ENCODE measurements around the gene PLA2G4C. TPM values are rescaled to one million over a fixed set of nuclear protein-coding genes. Genes with fewer than 3 reads are reported as not detected.

Gene PLA2G4C
- total and polyA plus RNA-seq, 4 donors = 1.1 to 5.9 (median 3.1) TPM

GRCh38 chr19:48108997-48109782 is 1.4 kb downstream of the PLA2G4C start:
- 89% methylated on average over 15 of the region's 15 CpGs for WGBS
- no peak for DNase-seq (ENCODE audit: low spot score)
- no peak for TF ChIP-seq SP1 (IDR thresholded peaks at IDR 0.05)
- no peak for TF ChIP-seq GABPA (IDR thresholded peaks at IDR 0.05 in 1 of 2, conservative IDR thresholded peaks at IDR 0.05 in 1 of 2)
- no peak for TF ChIP-seq FOXA2 (IDR thresholded peaks at IDR 0.05)
- no peak for TF ChIP-seq REST (IDR thresholded peaks at IDR 0.05)
- no peak for TF ChIP-seq ATF3 (IDR thresholded peaks at IDR 0.05)
- TF ChIP-seq RAD21 (IDR thresholded peaks at IDR 0.05) = no peak
- TF ChIP-seq MAX (IDR thresholded peaks at IDR 0.05) = no peak
- TF ChIP-seq FOXA1 (IDR thresholded peaks at IDR 0.05) = no peak
- TF ChIP-seq EGR1 (IDR thresholded peaks at IDR 0.05; ENCODE audit: low read depth in 2 of 2) = no peak
- TF ChIP-seq NR2F2 (IDR thresholded peaks at IDR 0.05) = no peak
- no peak for TF ChIP-seq JUND (IDR thresholded peaks at IDR 0.05)
- TF ChIP-seq ZBTB33 (IDR thresholded peaks at IDR 0.05) = no peak
- TF ChIP-seq HNF4A (conservative IDR thresholded peaks at IDR 0.05) = no peak
- no peak for TF ChIP-seq TAF1 (conservative IDR thresholded peaks at IDR 0.05)
- TF ChIP-seq HNF4G (IDR thresholded peaks at IDR 0.05) = no peak
- TF ChIP-seq YY1 (IDR thresholded peaks at IDR 0.05) = no peak
- no peak for TF ChIP-seq RXRA (IDR thresholded peaks at IDR 0.05)
- TF ChIP-seq CTCF (IDR thresholded peaks at IDR 0.05; ENCODE audit: low read depth, low read length, missing input control) = no peak
- Histone ChIP-seq H3K27ac (ENCODE audit: low read depth in 1 of 2, low read length in 2 of 2) (no peak overlapping the region), H3K9me3 (ENCODE audit: control insufficient read depth in 4 of 4, low read length in 3 of 4) (no peaks in the 10 kb centered on the region), H3K4me3 (ENCODE audit: low read depth in 1 of 3, low read length in 3 of 3) (no peak overlapping the region), H3K27me3 (ENCODE audit: control insufficient read depth in 4 of 4, insufficient read depth in 4 of 4, low read length in 3 of 4) (no peaks in the 10 kb centered on the region), H3K9ac (ENCODE audit: low read depth in 1 of 2, low read length in 2 of 2) (no peak overlapping the region), H3K36me3 (ENCODE audit: control insufficient read depth in 4 of 4, insufficient read depth in 3 of 4, low read depth in 1 of 4, low read length in 3 of 4) (peaks cover 0 to 2% (median 0%) of the 10 kb centered on the region in 4 donors), H3K4me1 (ENCODE audit: control insufficient read depth in 4 of 4, insufficient read depth in 4 of 4, low read length in 3 of 4) (peaks cover 1 to 22% (median 15%) of the 10 kb centered on the region in 4 donors)

Measured in liver (tissue), 9 donors.